ENCODE measurements around the gene PRDX4. TPM values are rescaled to one million over a fixed set of nuclear protein-coding genes. Genes with fewer than 3 reads are reported as not detected.
"Not testable (repeated sequence)": the region's sequence is repeated elsewhere in the genome, so short reads cannot be mapped to it uniquely, and the experiment has no call there.

Gene PRDX4
- total RNA-seq, result 174 and 211 TPM in 2 replicates

DNA sequence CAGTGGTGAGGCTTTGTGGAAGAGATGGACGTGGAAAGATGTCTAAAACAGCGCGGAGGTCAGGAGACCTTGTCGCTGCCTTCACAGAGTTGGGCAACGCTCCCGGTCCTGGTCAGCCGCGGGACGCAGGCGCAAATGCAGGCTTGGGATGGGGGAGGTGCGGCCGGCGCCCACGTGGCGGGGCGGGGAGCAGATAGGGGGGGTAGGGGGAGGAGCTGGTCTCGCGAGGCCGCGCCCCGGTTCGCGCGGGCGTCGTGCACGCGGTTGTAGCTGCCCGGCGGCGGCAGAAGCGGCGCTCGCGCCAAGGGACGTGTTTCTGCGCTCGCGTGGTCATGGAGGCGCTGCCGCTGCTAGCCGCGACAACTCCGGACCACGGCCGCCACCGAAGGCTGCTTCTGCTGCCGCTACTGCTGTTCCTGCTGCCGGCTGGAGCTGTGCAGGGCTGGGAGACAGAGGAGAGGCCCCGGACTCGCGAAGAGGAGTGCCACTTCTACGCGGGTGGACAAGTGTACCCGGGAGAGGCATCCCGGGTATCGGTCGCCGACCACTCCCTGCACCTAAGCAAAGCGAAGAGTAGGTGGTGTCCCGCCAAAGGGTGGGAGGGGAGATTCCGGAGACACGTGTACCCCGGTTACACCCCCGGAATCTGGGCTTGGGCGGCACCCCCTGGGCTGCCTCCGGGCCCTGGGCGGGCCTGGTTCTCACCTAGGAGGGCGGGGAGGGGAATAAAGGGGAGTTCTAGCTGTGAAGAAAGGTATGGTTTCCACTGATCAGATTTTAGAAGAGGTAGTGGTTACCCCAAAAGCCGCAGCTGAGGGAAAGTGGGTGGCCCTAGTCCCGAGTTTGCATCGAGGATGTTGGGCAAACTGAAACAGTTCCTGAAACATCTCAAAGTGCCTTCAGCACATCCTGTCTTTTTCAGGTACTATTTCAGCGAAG, at the start of gene PRDX4:
PRDX4 (plus strand) TSS at position 255 of the 939 bp plus-strand sequence; CDS start at position 333, 78 bp downstream.
- peak; percentile 69 to 89 for DNase-seq (ENCODE audit: low read depth in 2 of 2)

DNA sequence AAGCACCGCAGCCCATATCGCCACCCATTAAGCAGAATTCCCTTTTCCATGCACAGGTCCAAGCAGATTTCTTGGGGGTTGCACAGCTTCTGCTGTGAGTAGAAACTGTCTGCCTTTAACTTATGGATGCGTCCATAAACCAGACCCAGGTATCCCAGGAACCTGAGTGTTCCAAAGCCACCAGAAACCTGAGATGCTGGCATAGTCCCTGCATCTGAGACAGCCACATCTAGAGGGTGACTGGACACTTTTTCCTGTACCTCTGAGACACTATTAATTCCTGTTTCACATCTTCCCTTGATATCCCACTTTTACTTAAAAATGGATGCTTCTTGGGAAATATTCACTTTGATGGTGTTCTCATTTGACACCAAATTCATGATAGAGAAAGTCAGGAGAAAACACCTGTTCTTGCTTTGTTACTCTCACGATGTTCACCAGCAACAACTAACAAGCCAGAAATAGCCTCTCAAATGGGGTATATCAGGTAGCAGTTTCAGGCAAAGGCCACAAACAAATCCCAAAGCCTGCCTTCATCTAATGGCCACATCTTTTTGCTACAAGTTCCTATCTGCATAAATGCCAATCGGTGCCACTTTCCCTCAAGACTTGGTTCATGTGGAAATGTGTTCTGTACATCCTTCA, 45.5 kb upstream of the PRDX4 start:
- DNase-seq (ENCODE audit: low read depth in 2 of 2), result no peak

GRCh38 chrX:23623797-23624196, 43.5 kb upstream of the PRDX4 start:
- DNase-seq (ENCODE audit: low read depth in 2 of 2), result no peak

GRCh38 chrX:23626651-23627050, 40.6 kb upstream of the PRDX4 start:
- no peak for DNase-seq (ENCODE audit: low read depth in 2 of 2)

GRCh38 chrX:23628131-23628530, 39.2 kb upstream of the PRDX4 start:
- DNase-seq (ENCODE audit: low read depth in 2 of 2), result no peak

DNA sequence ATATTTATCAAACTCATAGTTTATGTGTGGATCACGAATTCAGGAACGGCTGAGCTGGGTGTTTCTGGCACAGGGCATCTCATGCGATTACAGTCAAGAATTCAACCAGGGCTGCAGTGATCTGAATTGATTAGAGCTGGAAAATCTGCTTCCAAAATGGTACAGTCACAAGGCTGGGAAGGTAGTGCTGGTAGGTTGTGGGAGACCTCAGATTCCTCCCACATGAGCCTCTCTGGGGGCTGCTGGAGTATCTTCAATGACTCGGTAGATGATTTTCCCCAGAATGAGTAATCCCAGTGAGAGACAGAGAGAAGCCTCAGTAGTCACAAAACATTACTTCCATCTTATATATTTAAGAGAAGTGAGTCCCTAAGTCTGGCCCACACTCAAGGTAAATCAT, 36.2 kb upstream of the PRDX4 start:
- no peak for DNase-seq (ENCODE audit: low read depth in 2 of 2)

DNA sequence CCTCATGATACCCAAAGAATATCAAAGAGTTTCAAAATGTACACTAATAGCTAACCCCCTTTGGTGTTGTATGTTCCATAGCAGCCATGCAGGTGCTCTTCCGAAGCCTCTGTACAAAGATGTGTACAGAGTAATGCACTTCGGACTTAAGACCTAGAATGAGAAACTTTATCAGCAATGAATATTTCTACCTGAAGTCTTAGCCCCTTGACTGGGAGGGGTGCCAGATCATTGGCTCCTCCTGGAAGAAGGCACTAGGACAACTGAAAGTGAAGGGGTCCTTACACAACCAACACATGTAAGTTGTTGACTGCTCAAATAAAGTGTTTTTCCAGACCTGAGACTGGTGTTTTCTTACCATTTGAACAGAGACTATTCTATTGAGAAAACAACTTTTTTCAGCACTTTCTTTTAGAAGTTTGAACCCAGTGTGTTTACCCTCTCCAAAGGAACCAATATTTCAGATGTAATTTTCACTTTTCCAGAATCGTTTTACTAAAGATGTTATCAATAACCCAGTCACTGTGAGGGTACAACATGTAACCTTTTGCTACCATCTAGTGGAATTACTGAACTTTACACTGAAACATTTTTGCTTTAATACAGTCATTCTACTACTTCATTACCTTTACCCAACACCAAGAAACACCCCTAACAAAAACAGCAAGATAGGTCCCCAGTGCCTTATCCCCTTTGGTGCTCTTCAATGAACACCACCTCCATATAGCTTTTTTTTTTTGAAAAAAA, 33.3 kb upstream of the PRDX4 start:
- DNase-seq (ENCODE audit: low read depth in 2 of 2), result no peak

DNA sequence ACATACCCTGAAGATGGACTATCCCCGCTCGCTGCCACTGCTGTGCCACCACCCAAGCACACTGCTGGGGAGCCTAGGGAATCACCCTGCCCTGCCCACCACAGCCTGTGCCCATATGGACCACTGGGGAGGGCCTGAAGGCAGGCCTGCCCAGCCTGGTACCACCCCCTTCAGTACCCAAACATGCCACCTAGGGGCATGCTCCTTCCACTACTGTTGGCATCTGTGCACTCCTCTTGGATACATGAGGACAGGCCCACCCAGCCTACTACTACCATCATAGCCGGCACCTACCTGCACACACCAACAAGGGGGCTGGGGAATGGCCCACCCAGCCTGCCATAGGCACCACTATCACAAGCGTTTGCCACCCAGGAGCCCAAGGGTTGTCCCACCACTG, 30.1 kb upstream of the PRDX4 start:
- DNase-seq (ENCODE audit: low read depth in 2 of 2), result no peak

- DNase-seq (ENCODE audit: low read depth in 2 of 2), result no peak
Observed at GRCh38 chrX:23643020-23643419, 24.3 kb upstream of the PRDX4 start.

- no peak for DNase-seq (ENCODE audit: low read depth in 2 of 2)
Observed at GRCh38 chrX:23644744-23645143, 22.5 kb upstream of the PRDX4 start.

DNA sequence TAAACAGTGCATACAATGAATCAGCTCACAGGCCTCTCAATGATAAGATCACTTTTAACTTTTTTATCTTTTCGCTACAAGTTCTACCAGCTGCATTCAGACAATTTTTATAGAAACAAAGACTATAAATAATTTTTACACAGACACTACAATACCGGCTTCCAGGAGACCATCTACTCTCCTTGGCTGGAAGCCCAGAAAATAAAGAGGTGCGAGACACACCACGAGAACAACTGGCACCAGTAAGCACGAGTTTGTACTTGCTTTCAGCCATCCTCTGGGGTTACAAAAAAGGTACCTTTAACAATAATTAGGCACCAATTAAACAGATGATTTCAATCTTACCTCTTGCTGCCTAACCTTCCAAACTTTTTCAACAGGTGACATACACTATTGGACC, 11.2 kb upstream of the PRDX4 start:
- no peak for DNase-seq (ENCODE audit: low read depth in 2 of 2)

GRCh38 chrX:23656684-23657083, 10.6 kb upstream of the PRDX4 start:
- no peak for DNase-seq (ENCODE audit: low read depth in 2 of 2)

DNA sequence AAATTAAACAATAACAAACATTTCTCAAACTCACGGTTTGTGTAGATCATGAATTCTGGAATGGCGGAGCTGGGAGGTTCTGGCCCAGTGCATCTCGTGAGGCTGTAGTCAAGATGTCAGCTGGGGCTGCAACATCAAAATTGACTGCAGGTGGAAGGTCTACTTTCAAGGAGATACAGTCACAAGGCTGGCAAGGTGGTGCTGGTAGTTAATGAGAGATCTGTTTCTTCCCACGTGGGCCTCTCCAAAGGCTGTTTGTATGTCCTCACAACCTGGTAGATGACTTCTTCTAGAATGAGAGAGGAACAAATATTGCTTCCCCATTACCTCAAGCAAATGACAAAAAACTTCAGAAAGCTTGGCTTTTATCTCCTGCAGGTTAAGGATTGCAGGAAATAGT, 8.0 kb upstream of the PRDX4 start:
- DNase-seq (ENCODE audit: low read depth in 2 of 2), result no peak

- not testable (repeated sequence) for DNase-seq (ENCODE audit: low read depth in 2 of 2)
Observed at GRCh38 chrX:23660083-23660765, 7.1 kb upstream of the PRDX4 start.

DNA sequence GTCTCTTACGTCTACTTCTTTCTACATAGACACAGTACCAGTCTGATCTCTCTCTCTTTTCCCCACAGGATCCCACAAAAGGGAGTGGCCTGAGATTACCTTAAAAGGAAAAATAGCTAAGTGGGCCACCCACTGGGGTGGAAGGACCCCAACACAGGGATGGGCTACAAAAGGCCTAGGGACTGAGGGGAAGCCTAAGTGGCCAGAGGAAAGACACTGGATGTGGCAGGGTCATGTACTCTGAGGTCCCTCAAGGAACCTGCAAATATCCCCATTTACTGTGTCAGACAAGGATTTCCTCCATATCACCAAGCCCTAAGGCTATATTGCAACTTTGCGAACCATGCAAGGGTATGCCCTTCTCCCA, 6.5 kb upstream of the PRDX4 start:
- no peak for DNase-seq (ENCODE audit: low read depth in 2 of 2)

DNA sequence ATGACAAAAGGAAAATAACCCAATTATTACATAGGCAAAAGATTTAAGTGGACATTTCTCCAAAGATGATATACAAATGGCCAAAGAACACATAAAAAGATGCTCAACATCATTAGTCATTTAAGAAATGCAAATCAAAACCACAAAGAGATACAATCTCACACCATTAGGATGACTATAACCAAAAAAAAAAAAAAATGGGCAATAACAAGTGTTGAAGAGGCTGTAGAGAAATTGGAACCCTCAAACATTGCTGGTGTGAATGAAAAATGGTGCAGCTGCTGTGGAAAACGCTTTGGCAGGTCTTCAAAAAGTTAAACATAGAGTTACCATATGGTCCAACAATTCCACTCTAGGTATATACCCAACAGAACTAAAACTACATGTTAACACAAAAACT, 5.6 kb upstream of the PRDX4 start:
- no peak for DNase-seq (ENCODE audit: low read depth in 2 of 2)

GRCh38 chrX:23662187-23662586, 5.1 kb upstream of the PRDX4 start:
- DNase-seq (ENCODE audit: low read depth in 2 of 2), result no peak

DNA sequence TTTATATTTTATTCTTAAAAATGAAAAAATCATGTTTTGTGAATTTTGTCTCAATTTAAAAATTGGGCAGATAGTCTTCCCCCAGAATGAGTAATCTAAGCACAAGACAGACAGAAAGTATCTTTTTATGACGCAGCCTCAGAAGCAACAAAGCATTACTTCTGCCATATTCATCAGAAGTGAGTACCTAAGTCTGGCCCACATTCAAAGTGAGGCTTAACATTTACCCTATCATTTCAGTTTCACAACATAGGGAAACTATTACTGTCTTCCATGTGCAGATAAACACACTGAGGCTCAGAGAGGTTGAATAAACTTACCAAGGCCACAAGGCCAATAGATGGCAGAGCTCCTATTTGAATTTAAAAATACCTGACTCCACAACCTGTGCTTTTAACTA, 4.4 kb upstream of the PRDX4 start:
- no peak for DNase-seq (ENCODE audit: low read depth in 2 of 2)

DNA sequence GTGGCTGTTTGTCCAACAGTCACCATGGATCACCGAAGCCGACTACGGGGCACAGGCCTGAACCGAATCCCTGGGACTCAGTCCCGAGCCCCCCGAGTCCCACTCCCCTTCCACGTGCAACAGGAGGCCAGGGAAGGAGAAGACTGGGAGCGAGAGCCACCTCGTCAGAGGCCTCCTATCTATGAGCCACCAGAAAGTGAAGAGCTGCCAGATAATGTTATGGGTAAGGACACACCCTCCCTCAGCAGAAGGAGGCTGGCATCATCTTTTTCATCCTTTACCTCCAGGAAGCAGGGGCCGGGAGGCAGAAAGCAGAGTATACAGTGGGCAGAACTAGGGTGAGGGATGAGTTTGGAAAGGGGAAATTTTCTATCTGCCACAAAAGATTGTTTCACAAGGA, 2.8 kb upstream of the PRDX4 start:
- no peak for DNase-seq (ENCODE audit: low read depth in 2 of 2)

DNA sequence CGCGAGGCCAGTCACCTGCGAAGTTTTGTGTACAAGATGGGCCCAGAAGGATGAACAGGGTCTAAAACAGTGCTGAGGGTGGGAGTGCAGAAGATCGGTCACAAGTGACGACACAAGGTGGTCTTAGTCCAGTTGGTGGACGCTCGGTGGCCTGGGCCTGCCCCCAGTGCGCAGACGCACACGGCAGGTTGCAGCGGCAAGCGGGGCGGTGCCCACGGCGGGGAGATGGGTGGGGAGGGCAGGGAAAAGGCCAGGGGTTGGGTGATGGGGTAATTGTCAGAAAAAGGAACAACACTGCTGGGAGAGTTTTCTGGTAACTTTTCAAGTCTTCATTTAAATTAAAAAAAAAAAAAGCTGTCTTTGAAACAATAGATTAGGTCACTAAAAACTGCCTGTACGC, 1.0 kb upstream of the PRDX4 start:
- DNase-seq (ENCODE audit: low read depth in 2 of 2), result no peak

DNA sequence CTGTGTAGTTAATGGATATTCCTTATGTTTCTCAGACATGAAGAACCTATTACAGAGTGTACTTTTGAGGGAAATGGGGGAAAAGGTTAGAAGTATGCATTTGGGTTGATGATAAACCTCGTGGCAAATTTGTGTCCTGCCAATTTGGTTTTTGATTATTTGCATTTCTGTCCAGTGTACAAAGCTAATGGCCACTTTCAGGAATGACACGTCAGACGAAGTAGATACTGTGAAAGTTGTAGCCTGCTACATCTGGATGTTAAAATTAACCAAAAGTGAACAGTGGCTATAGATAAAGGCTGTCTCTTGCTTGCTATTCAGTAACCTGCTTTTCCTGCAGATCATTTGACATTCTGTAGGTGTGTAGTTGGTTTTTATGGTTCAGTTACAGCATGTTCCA, 1.0 kb downstream of the PRDX4 start:
- DNase-seq (ENCODE audit: low read depth in 2 of 2), result peak in 1 of 2 donors; percentile 3

DNA sequence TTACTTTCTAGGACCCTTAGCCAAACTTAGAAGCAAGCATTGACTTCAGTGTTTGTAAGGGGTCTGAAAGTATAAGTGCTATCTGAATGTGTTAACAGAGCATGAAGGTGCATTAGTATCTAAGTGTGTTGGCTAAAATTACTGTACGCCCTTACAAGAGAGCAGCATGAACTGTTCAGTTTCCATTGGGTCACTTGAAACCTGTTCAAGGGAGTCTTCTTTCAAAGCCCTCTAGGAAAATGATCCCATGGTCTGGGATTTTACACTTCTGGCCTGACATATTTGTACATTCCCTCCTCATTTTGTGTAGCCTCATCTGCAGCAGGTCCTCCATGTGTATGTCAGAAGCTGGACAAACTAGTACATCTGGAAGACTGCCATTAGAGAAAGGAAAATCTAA, 3.2 kb downstream of the PRDX4 start:
- DNase-seq (ENCODE audit: low read depth in 2 of 2), result no peak
